ENCODE data around the gene SAMD3. TPM values are rescaled to one million over a fixed set of nuclear protein-coding genes. Genes with fewer than 3 reads are reported as not detected.

Gene SAMD3
- total RNA-seq, 1 donor from 2014 or later, result 0.45 TPM

- Mint-ChIP-seq H3K36me3 (ENCODE audit: low read depth, unreplicated experiment) (no peaks in the 10 kb centered on the region), H3K4me1 (ENCODE audit: low read depth, unreplicated experiment) (peaks cover 14% of the 10 kb centered on the region), H3K9me3 (ENCODE audit: unreplicated experiment) (peaks cover 1% of the 10 kb centered on the region), H3K4me3 (ENCODE audit: unreplicated experiment) (no peak overlapping the region), H3K27ac (ENCODE audit: unreplicated experiment) (no peak overlapping the region), H3K27me3 (ENCODE audit: low read depth, unreplicated experiment) (peaks cover 2% of the 10 kb centered on the region)
- Histone ChIP-seq H3K9ac (ENCODE audit: low read length) (no peak overlapping the region), H4K20me1 (ENCODE audit: insufficient read depth, low read length) (no peaks in the 10 kb centered on the region), H3K4me3 (ENCODE audit: insufficient read depth, low read depth, low read length) (no peak overlapping the region), H3K79me2 (ENCODE audit: insufficient read depth, low read length) (no peaks in the 10 kb centered on the region), H3K4me2 (ENCODE audit: low read length) (no peak overlapping the region), H3K27me3 (ENCODE audit: insufficient read depth, low read length) (no peaks in the 10 kb centered on the region), H3K27ac (ENCODE audit: low read depth, low read length) (no peak overlapping the region), H3K4me1 (ENCODE audit: insufficient read depth, low read length) (no peaks in the 10 kb centered on the region), H3K9me3 (ENCODE audit: insufficient read depth, low read depth, low read length) (no peaks in the 10 kb centered on the region), H2AFZ (ENCODE audit: low read depth, low read length) (no peak overlapping the region), H3K36me3 (ENCODE audit: insufficient read depth, low read length) (no peaks in the 10 kb centered on the region)
- DNase-seq (ENCODE audit: low read depth) (no peak), FAIRE-seq (no peak)
- TF ChIP-seq EZH2 (IDR thresholded peaks at IDR 0.05; ENCODE audit: insufficient read depth, low read length) (no peak), CTCF (IDR thresholded peaks at IDR 0.05; ENCODE audit: insufficient read depth, low read depth, low read length) (no peak)
These were observed 6.9 kb upstream of the SAMD3 start for GRCh38 chr6:130229645-130230044.

- H3K27me3 Mint-ChIP-seq (ENCODE audit: low read depth, unreplicated experiment), result no peaks in the 10 kb centered on the region
- Histone ChIP-seq H3K9me3 (ENCODE audit: insufficient read depth, low read depth, low read length) (no peaks in the 10 kb centered on the region), H2AFZ (ENCODE audit: low read depth, low read length) (no peak overlapping the region), H3K79me2 (ENCODE audit: insufficient read depth, low read length) (no peaks in the 10 kb centered on the region), H3K4me2 (ENCODE audit: low read length) (no peak overlapping the region), H3K4me3 (ENCODE audit: insufficient read depth, low read depth, low read length) (no peak overlapping the region), H3K36me3 (ENCODE audit: insufficient read depth, low read length) (no peaks in the 10 kb centered on the region), H3K4me1 (ENCODE audit: insufficient read depth, low read length) (no peaks in the 10 kb centered on the region), H3K27me3 (ENCODE audit: insufficient read depth, low read length) (no peaks in the 10 kb centered on the region), H3K9ac (ENCODE audit: low read length) (no peak overlapping the region), H4K20me1 (ENCODE audit: insufficient read depth, low read length) (no peaks in the 10 kb centered on the region), H3K27ac (ENCODE audit: low read depth, low read length) (no peak overlapping the region)
- H3K36me3 Mint-ChIP-seq (ENCODE audit: low read depth, unreplicated experiment), result no peaks in the 10 kb centered on the region
- no peaks in the 10 kb centered on the region for H3K9me3 Mint-ChIP-seq (ENCODE audit: unreplicated experiment)
- H3K27ac Mint-ChIP-seq (ENCODE audit: unreplicated experiment), result no peak overlapping the region
- DNase-seq (ENCODE audit: low read depth), result no peak
- H3K4me3 Mint-ChIP-seq (ENCODE audit: unreplicated experiment), result no peak overlapping the region
- no peak for TF ChIP-seq EZH2 (IDR thresholded peaks at IDR 0.05; ENCODE audit: insufficient read depth, low read length)
- TF ChIP-seq CTCF (IDR thresholded peaks at IDR 0.05; ENCODE audit: insufficient read depth, low read depth, low read length), result no peak
- H3K4me1 Mint-ChIP-seq (ENCODE audit: low read depth, unreplicated experiment), result no peaks in the 10 kb centered on the region
- no peak for FAIRE-seq
These were observed 757 bp upstream of the SAMD3 start for GRCh38 chr6:130223508-130223907.

- DNase-seq (ENCODE audit: low read depth), result no peak
- Mint-ChIP-seq H3K27me3 (ENCODE audit: low read depth, unreplicated experiment) (peaks cover 2% of the 10 kb centered on the region), H3K36me3 (ENCODE audit: low read depth, unreplicated experiment) (no peaks in the 10 kb centered on the region), H3K4me3 (ENCODE audit: unreplicated experiment) (no peak overlapping the region), H3K27ac (ENCODE audit: unreplicated experiment) (no peak overlapping the region), H3K9me3 (ENCODE audit: unreplicated experiment) (no peaks in the 10 kb centered on the region), H3K4me1 (ENCODE audit: low read depth, unreplicated experiment) (peaks cover 5% of the 10 kb centered on the region)
- Histone ChIP-seq H3K27me3 (ENCODE audit: insufficient read depth, low read length) (no peaks in the 10 kb centered on the region), H3K9me3 (ENCODE audit: insufficient read depth, low read depth, low read length) (no peaks in the 10 kb centered on the region), H3K27ac (ENCODE audit: low read depth, low read length) (no peak overlapping the region), H3K4me1 (ENCODE audit: insufficient read depth, low read length) (no peaks in the 10 kb centered on the region), H3K36me3 (ENCODE audit: insufficient read depth, low read length) (no peaks in the 10 kb centered on the region), H4K20me1 (ENCODE audit: insufficient read depth, low read length) (no peaks in the 10 kb centered on the region), H2AFZ (ENCODE audit: low read depth, low read length) (no peak overlapping the region), H3K4me2 (ENCODE audit: low read length) (no peak overlapping the region), H3K4me3 (ENCODE audit: insufficient read depth, low read depth, low read length) (no peak overlapping the region), H3K79me2 (ENCODE audit: insufficient read depth, low read length) (no peaks in the 10 kb centered on the region), H3K9ac (ENCODE audit: low read length) (no peak overlapping the region)
- TF ChIP-seq CTCF (IDR thresholded peaks at IDR 0.05; ENCODE audit: insufficient read depth, low read depth, low read length), result no peak
- TF ChIP-seq EZH2 (IDR thresholded peaks at IDR 0.05; ENCODE audit: insufficient read depth, low read length), result no peak
- FAIRE-seq, result no peak
These were observed 4.6 kb downstream of the SAMD3 start for GRCh38 chr6:130218134-130218533.
